Activated CD8-positive, alpha-beta T cell treated with anti-CD3 and anti-CD28 coated beads for 36 hours (primary cell): ENCODE measurements around the gene DCST2. TPM values are rescaled to one million over a fixed set of nuclear protein-coding genes. Genes with fewer than 3 reads are reported as not detected.
A peak's percentile ranks its signal among the peaks of the same experiment; 100 is the strongest.

Source experiments
- ATAC-seq: fragments of 200-7000 bp; cut with Tn5 transposase; one replicate; pipeline ENCODE4 v1.10.0; 2021; ENCODE audit warnings: mild to moderate bottlenecking, moderate library complexity
- CTCF ChIA-PET: fragments of 350-600 bp; sonication (Branson Sonifier 250); formaldehyde crosslinking; loops from one replicate; lab custom pipeline; 2021; ENCODE audit warnings: antibody characterized with exemption; lab: Charles Lee
- POLR2A ChIA-PET: fragments of 350-600 bp; sonication (Branson Sonifier 250); formaldehyde crosslinking; loops from one replicate; lab custom pipeline; 2021; ENCODE audit warnings: antibody characterized with exemption; lab: Charles Lee
- DNase-seq: peaks from one replicate; pipeline ENCODE4 v3.0.0-alpha.2; 2020
- H3K27ac Mint-ChIP-seq: one replicate; pipeline ENCODE4 v1.8.0; 2021; ENCODE audit warnings: mild to moderate bottlenecking, mixed read lengths
- H3K27me3 Mint-ChIP-seq: one replicate; pipeline ENCODE4 v1.8.0; 2021; ENCODE audit warnings: mixed read lengths
- H3K36me3 Mint-ChIP-seq: one replicate; pipeline ENCODE4 v1.8.0; 2021; ENCODE audit warnings: low read depth, mixed read lengths
- H3K4me1 Mint-ChIP-seq: one replicate; pipeline ENCODE4 v1.8.0; 2021; ENCODE audit warnings: low read depth, mixed read lengths
- H3K4me3 Mint-ChIP-seq: one replicate; pipeline ENCODE4 v1.8.0; 2021; ENCODE audit warnings: mild to moderate bottlenecking, moderate library complexity, mixed read lengths
- H3K9me3 Mint-ChIP-seq: one replicate; pipeline ENCODE4 v1.8.0; 2021; ENCODE audit warnings: mixed read lengths
- intact Hi-C: fragments of 100-400 bp; cut with micrococcal nuclease; formaldehyde crosslinking; loops from one replicate; pipeline ENCODE4 v1.10.0; 2022
- total RNA-seq, 2 experiments: library from RNA; stranded (reverse); gene quantifications; one replicate each; pipeline ENCODE4 v1.2.3, GENCODE V29; 2021
- TF ChIP-seq, protein P1 (sequence below): fragments of 200-600 bp; IDR thresholded peaks from one replicate; pipeline ENCODE4 v1.8.0; 2022; ENCODE audit warnings: antibody characterized with exemption, mild to moderate bottlenecking

DCST2 gene
- total RNA-seq, 2 experiments from 2014 or later: 0.20 to 0.36 TPM

DNA sequence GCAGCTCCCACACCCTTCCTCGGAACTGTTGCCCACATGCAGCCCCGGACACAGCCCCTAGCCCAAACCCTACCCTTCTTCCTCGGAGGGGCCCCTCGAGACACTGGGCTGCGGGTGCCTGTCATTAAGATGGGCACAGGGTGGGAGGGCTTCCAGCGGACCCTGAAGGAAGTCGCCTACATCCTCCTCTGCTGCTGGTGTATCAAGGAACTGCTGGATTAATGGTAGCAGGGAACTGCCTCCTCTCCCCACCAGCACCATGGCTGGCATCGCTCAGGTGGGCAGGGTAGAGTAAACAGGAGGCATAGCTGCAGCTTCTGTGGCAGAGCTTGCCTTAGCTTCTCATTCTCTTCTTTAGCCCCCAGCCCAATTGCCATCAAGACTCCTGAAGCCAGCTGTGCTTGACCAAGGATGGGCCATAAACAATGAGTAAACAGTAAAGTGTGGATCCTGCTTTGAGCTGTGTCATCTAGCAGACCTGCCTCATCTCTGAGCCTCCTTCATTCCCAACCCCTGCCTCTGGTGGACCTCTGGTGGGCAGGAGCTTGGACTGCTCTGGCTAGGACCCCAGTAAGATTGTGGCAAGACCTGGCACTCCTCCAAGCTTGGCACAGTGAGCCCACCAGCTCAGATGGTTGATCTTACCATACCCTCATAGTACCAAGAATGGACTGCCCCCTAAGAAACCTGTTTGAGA is 39.9 kb downstream of the DCST2 start, which contains the start of gene LENEP:
LENEP (plus strand) TSS at position 15 of the 697 bp plus-strand sequence; CDS start at position 37, 22 bp downstream.
- H3K27me3 Mint-ChIP-seq: no peaks in the 10 kb centered on the region
- no peak within 1 kb of the TSS for H3K27ac Mint-ChIP-seq
- POLR2A ChIA-PET: interaction anchor here (0.7 to 8.6 kb wide), 6 partner anchors 10 to 42 kb away, joined by 3 to 85 read pairs (median 3); partner anchors contain the start of genes CKS1B and FLAD1
- intact Hi-C loops: no loop called here
- no peak within 1 kb of the TSS for H3K4me3 Mint-ChIP-seq
- no peaks in the 10 kb centered on the region for H3K9me3 Mint-ChIP-seq
- ATAC-seq: no peak
- no peak for DNase-seq
- peaks cover 29% of the 10 kb centered on the region for H3K4me1 Mint-ChIP-seq
- CTCF ChIA-PET: interaction anchor here (0.7 to 3.1 kb wide), 9 partner anchors 10 to 91 kb away, joined by 3 to 25 read pairs (median 7); partner anchors contain the start of genes ADAM15, FLAD1 and PBXIP1
- TF ChIP-seq, protein P1, sequence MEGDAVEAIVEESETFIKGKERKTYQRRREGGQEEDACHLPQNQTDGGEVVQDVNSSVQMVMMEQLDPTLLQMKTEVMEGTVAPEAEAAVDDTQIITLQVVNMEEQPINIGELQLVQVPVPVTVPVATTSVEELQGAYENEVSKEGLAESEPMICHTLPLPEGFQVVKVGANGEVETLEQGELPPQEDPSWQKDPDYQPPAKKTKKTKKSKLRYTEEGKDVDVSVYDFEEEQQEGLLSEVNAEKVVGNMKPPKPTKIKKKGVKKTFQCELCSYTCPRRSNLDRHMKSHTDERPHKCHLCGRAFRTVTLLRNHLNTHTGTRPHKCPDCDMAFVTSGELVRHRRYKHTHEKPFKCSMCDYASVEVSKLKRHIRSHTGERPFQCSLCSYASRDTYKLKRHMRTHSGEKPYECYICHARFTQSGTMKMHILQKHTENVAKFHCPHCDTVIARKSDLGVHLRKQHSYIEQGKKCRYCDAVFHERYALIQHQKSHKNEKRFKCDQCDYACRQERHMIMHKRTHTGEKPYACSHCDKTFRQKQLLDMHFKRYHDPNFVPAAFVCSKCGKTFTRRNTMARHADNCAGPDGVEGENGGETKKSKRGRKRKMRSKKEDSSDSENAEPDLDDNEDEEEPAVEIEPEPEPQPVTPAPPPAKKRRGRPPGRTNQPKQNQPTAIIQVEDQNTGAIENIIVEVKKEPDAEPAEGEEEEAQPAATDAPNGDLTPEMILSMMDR: no peak
- H3K36me3 Mint-ChIP-seq: peaks cover 10% of the 10 kb centered on the region

DNA sequence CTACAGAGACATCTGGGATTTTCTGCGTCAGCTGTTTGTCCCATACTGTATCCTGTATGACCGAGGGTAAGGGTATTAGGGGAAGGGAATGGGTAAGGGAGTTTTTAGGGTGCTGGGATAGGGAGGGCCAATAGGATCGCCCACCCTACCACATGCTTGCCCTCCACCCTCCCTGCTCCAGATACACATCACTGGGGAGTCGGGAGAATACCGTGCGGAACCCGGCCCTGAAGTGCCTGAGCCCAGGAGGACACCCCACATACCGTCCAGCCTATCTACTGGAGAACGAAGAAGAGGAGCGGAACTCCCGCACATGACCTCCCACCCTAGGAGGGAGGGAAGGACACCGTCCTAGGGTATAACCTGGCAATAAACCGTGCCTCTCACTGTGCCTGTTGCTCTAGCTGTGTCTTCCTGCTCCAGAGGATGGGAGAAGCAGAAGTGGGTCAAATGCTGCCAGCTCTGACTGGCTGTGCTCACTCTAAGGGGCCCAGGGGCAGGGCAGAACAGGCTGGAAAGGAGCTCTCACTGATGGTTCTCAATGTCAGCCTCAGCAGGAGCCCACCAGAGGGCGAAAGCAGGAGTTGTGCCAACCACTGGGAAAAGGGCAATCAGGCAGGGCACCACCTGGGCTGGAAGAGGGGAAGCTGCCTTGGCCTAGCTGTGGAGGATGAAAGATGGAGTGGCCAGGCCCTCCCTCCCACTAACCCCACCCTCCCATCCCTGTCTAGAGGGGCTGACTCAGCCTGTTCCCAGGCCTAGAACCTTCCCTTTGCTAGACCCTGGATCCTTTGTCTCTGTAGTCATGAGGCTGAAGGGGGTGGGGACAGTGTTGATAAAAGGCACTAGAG is 40.6 kb downstream of the DCST2 start:
- no peaks in the 10 kb centered on the region for H3K27me3 Mint-ChIP-seq
- no peak for DNase-seq
- peaks cover 29% of the 10 kb centered on the region for H3K4me1 Mint-ChIP-seq
- no peak overlapping the region for H3K4me3 Mint-ChIP-seq
- no peaks in the 10 kb centered on the region for H3K9me3 Mint-ChIP-seq
- no peak overlapping the region for H3K27ac Mint-ChIP-seq
- ChIA-PET POLR2A (interaction anchor here (0.7 to 8.6 kb wide), 2 partner anchors 9 to 18 kb away, joined by 3 to 85 read pairs; partner anchors contain the start of genes CKS1B and FLAD1), CTCF (interaction anchor here (0.8 to 3.1 kb wide), 7 partner anchors 9 to 92 kb away, joined by 3 to 25 read pairs (median 8); partner anchors contain the start of genes ADAM15, FLAD1 and PBXIP1)
- H3K36me3 Mint-ChIP-seq: peaks cover 17% of the 10 kb centered on the region
- intact Hi-C loops: no loop called here
- TF ChIP-seq, protein P1: no peak
- no peak for ATAC-seq

DNA sequence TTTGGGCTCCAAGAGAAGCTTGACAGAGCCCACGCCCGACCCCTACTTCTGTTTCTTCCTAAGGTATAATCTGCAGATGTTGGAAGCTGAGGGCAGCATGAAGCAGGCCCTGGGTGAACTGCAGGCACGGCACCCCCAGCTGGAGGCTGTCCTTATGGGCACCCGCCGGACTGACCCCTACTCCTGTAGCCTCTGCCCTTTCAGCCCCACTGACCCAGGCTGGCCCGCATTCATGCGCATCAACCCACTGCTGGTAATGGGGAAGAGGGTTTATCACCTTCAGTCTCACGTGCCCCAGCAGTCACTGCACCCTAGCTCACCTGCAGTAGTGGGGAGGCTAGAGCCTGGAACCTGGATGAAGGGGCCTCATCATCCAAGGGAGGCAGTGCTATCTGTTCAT is 43.3 kb downstream of the DCST2 start:
- peaks cover 21% of the 10 kb centered on the region for H3K4me1 Mint-ChIP-seq
- no peaks in the 10 kb centered on the region for H3K27me3 Mint-ChIP-seq
- ATAC-seq (no peak), DNase-seq (no peak)
- H3K36me3 Mint-ChIP-seq: peaks cover 24% of the 10 kb centered on the region
- TF ChIP-seq, protein P1: no peak
- H3K27ac Mint-ChIP-seq: no peak overlapping the region
- intact Hi-C loops: no loop called here
- ChIA-PET CTCF (interaction anchor here (0.8 to 2.1 kb wide), 3 partner anchors 9 to 95 kb away, joined by 3 to 6 read pairs (median 4); no protein-coding TSS in a partner anchor), POLR2A (interaction anchor here (1.0 kb wide), 1 partner anchor 9 kb away, joined by 4 read pairs; no protein-coding TSS in a partner anchor)
- no peak overlapping the region for H3K4me3 Mint-ChIP-seq
- no peaks in the 10 kb centered on the region for H3K9me3 Mint-ChIP-seq

DNA sequence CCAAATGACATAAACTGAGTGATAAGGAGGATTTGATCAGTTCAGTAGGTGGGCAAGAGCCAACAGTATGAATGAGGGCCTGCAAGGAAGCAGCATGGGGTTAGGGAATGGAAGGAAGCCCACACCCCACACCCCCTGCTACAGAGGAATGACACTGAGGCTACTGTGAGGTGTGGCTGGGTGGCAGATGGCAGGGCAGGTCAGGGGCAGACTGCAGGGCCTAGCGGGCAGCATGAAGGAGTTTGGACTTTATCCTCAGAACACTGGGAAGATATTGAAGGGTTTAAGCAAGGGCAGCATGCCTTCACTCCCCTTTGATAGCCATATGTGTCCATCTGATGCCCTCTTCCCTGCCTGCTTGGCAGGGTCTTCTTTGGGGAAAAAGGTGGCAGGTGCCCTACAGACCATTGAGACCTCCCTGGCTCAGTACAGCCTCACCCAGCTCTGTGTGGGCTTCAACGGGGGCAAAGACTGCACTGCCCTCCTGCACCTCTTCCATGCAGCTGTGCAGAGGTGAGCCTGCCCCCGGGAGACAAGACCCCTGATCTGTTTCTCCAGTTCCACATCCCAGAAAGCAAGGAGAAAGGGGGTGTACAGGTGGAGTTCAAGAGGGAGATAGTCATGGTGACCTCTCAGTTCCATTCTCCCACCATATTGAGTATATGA is 44.3 kb downstream of the DCST2 start:
- no peak overlapping the region for H3K4me3 Mint-ChIP-seq
- peaks cover 17% of the 10 kb centered on the region for H3K4me1 Mint-ChIP-seq
- H3K27ac Mint-ChIP-seq: peak overlapping the region; percentile 4
- ATAC-seq (no peak), DNase-seq (no peak)
- TF ChIP-seq, protein P1: no peak
- no peaks in the 10 kb centered on the region for H3K27me3 Mint-ChIP-seq
- ChIA-PET CTCF (interaction anchor here (2.1 to 13.2 kb wide), 3 partner anchors 9 to 27 kb away, joined by 6 to 108 read pairs (median 16); no protein-coding TSS in a partner anchor), POLR2A (interaction anchor here (1.0 kb wide), 1 partner anchor 10 kb away, joined by 4 read pairs; no protein-coding TSS in a partner anchor)
- peaks cover 25% of the 10 kb centered on the region for H3K36me3 Mint-ChIP-seq
- intact Hi-C loops: no loop called here
- no peaks in the 10 kb centered on the region for H3K9me3 Mint-ChIP-seq
